Left colon (tissue), 2 donors: ENCODE measurements around the gene EHF. TPM values are rescaled to one million over a fixed set of nuclear protein-coding genes. Genes with fewer than 3 reads are reported as not detected.
A peak's percentile ranks its signal among the peaks of the same experiment; 100 is the strongest.

Experiments
- ATAC-seq: fragments of 200-7000 bp; cut with Tn5 transposase; one replicate; pipeline ENCODE4 v1.9.1; 2020; ENCODE audit warnings: mild to moderate bottlenecking, moderate library complexity
- DNase-seq, 2 donors: peaks; one replicate each; pipeline ENCODE4 v3.0.0-alpha.2; 2020
- intact Hi-C, 2 donors: fragments of 100-400 bp; cut with DNase I in 1 of 2; cut with micrococcal nuclease in 1 of 2; formaldehyde crosslinking; loops; one replicate each; pipeline versions ENCODE4 v1.11.2 to v1.14.0; 2022; cut with DNase I, micrococcal nuclease
- total RNA-seq, 2 donors: library from RNA; stranded (reverse); fragmentation: NEBNext Ultra II Directional; extraction: Animal tissue kit (Norgen Biotek cat#: 25700); gene quantifications; one replicate each; pipeline ENCODE4 v1.2.1, GENCODE V29; 2021
- donor health status: DM: no; HTN: no; CAD: no.
- donor health status: DM: yes; HTN: yes; CAD: no.

The EHF gene
- total RNA-seq, 2 donors from 2014 or later = 226 to 394 TPM

DNA sequence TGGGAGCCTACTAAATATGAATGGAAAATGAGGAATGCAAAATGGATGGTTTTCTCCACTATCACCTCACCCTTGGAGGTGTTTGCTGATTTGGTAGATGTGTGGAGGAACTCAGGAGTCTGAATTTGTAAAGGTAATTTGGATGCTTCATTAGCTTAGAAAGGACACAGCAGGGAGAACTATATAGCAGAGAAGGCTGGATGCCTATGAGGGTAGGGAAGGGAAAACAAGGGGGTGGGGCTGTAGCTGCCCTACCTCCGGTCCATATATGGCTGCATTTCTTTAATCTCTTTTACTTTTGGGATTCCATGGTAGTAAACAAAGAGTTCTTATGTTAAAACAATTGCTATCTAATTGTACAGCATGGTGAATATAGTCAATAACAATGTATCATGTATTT lies 4.8 kb upstream of the EHF start:
- no peak for ATAC-seq
- intact Hi-C loops = no loop called here
- no peak for DNase-seq

DNA sequence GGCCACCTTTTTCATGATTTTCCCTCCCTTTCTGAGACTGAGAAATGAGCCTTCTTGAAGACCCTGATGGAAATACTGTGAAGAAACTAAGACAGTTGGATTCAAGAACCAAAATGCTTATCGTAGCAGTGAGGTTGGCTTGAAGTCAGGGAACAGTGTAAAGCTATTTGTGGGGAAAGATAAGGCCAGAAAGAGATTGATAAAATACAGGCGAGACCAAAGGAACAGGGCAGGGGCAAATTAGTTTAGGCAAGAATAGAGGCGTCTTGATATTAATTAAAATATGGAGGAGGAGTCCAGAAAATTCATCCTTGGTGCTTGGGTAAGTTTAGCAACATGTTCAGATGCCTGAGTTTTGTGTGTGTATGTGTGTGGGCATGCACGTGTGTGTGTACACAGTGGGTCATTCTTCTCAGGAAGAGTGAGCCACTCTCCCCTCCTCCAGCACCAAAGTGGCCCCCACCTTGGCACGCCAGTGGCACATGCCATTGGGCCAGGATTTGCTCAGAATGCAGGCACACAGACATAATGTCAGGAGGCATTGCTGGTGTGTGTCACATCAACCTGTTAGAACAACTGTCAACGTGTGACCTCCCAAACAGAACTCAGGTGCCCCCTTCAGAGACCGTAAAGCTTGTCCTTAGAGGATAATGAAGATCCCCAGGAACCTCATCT lies 3.9 kb upstream of the EHF start:
- intact Hi-C loops = no loop called here
- ATAC-seq = no peak
- no peak for DNase-seq

DNA sequence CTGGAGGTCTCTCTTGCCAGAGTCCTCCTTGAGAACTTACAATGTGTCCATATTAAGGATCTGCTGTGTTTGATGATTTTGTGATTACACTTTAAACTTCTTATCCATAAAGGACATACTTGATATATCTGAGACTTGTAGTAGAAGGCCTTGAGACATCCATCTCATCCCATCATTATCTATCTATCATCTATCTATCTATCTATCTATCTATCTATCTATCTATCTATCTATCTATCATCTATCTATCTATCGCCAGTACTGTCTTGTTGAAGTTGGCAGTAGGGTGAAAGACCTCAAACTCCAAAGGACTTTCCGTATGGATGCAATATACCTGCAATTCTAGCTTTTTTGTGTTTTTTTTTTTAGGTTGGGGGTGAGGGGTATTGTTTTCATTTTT lies 2.5 kb upstream of the EHF start:
- DNase-seq (no peak), ATAC-seq (no peak)
- intact Hi-C loops = no loop called here

DNA sequence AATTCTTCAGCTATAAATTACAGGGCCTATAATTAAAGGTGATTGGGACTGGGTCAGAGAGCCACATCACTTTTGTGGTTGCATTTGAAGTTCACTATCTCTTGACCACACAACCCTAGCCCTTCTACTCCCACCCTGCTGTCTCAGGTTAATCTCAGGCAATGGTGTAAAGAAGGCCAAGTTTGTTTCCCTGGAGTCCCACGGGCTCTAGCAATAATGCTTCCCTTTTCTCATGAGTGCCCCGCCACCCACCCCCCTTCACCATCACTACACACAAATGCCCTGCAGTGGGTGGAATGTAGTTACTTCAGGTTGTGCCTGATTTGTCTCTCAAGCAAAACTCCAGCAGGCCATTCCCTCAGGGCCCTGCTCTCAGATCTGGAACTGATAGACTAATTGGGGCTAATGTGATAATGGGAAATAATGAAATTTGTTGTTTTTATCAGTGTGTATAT lies 1.8 kb upstream of the EHF start:
- ATAC-seq (no peak), DNase-seq (no peak)
- intact Hi-C loops = no loop called here

DNA sequence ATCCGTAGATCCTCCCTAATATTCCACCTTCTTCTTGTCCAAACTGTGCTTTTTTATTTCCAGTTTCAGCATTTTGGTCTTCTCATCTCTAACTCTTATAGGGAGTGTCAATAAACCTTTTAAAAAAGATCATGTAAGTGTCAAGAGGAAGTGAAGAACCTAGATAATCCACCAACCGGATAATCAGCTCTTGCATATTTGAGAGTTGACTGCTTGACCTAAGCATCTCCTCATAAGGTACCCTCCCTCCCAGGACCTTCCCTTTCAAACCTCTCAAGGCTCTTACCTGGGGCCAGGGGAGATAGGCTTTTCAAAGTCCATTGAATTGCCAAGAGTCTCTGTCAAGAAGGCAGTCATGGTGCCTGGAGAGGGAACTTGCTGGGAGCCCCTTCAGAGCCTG lies 691 bp upstream of the EHF start:
- DNase-seq = no peak
- ATAC-seq = no peak
- intact Hi-C loops = no loop called here

DNA sequence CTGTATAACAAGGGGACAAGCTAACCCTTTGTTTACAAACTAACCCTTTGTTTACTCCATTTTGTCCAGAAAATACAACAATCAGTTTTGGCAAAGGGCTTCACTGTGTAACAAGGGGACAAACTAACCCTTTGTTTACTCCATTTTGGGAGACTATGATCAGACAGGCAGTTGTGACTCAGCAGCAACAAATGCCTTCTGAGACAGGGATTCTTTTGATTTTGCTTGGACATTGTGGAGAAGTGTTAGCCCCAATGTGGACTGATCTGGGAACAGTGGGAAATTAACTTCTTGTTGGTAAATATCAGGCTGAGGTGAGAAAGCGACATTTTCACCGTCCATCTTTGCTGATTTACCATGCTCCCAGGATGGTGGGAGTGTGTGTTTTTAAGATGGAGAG lies 983 bp downstream of the EHF start:
- DNase-seq (no peak), ATAC-seq (no peak)
- intact Hi-C loops = no loop called here

DNA sequence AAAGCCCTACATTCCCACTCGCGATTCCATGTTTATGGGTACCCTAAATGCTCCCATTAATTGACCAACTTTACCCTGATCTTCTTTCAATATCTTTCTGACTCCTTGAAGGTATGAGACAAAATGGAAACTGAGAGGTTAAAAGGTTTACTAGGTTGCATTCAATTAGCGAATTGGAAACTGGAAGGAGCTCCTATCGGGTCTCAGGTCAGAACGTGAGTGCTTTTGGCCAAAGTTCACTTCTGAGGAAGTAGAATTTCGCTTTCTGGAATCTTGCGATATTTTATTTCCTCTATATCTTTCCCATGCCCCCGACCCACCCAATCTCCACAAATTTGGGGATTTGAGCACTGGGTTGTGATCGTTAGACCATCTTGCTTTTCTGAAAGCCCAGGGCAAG lies 2.6 kb downstream of the EHF start:
- ATAC-seq = peak; percentile 42
- no peak for DNase-seq
- intact Hi-C loops = no loop called here

DNA sequence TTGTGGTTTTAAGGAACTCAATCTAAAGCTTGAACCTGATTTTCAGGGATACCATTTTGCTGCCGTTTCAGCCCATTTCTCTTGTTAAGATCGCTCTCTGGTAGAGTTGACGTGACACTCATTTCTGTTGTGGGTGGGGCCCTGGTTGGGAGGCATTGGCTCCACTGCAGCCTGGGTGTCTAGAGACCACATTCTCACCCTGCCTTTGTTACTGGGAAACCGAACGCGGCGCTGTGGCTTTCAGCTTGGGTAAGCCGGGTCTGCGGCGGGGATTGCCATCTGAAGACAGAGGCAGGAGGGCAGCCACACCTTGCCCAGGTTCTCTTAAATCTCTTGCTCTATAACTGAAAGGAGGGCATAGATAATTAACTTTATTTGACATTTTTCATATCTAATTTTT lies 3.2 kb downstream of the EHF start:
- peak; percentile 73 to 81 for DNase-seq
- intact Hi-C loops = no loop called here
- ATAC-seq = peak; percentile 55

DNA sequence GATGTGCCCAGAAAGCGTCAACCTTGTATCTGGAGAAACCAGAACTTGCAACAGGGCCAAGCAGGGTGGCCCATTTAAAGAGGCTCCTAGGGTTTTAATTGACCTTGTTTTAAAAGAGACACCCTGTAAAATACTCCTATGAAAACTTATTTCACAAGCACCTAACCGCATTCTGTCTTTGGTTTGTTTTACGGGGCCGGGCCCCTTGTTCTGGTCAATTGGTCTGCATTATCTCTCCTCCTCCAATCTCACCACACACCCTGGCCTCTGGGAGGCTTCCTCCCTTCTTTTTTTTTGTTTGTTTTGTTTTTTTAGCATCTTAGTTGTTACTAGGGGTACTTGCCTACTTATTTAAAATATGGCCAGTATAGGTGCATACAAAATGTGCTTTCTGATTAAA lies 4.7 kb downstream of the EHF start:
- no peak for DNase-seq
- ATAC-seq = no peak
- intact Hi-C loops = no loop called here

DNA sequence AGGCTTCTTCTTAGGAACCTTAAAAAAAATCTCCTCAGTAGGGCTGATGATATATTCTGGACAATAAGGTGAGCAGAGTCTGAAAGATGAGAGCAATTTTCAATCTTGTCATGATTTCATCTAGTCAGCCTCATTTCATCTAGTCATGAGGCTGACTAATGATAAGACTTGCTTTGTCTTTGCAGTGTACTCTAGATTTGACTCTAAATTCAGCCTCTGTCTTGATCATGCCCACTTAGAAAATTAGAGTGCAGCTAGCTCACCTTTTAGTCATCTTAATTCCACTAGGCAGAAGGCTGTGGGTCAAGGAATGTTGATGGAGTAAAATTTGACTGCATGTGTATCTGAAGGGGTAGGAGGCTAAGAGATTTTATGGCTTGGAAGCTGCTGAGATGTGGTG lies 5.5 kb downstream of the EHF start:
- intact Hi-C loops = no loop called here
- no peak for ATAC-seq
- no peak for DNase-seq

DNA sequence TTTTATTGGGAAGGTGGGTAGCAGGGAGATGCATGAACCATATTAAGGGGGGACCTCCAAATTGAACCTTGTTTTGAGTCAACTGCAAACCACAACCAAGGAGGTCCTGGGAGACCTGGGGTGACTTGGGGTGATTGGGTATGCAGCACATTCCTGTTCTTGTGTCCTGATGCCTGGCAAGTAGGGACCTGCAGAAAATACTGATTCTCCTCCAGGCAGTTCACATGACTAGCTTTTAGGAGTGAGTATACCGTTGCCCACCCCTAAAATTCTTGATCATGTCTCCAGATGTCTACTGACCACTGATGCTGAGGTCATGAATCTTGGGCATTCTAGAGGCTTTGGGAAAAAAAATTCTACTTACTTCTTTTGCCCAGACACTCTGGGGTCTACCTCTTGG lies 6.3 kb downstream of the EHF start:
- DNase-seq = no peak
- ATAC-seq = no peak
- intact Hi-C loops = no loop called here

DNA sequence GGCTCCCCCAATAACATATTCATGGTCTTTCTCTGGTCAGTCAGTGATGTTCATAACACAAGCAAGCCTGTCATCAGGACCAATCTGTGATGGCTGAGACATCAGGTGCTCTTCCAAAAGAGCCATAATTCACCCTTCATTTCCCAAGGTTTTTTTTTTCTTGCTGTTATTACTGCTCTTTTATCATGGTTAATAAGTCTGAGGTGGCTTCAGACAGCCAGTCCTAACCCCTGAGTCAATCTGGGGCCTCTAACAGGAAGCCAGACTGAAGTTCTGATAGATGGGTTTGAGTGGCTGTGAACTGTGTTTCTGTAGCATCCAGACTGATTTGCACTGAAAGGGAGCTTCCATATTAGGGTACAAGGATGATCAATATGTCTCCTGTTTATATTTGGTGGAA lies 8.8 kb downstream of the EHF start:
- ATAC-seq (no peak), DNase-seq (no peak)
- intact Hi-C loops = no loop called here

DNA sequence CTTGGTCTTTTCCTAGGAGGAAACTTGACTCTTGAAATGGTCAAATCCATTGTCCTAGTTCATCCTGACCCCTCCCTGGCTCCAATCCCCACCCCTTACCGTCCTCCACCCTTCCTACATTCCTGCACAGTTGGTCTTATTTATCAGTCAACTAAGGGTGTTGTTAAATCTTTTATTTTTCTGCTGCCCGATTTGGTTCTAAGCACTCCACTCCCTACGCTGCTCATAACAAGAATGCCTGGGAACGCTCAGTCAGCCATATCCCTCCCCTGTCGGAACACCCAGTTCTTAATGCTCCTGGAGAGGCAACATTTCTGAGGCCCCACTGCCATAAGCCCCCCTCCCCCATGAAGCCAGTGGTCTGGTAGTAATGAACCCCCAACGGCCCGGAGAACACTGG lies 9.7 kb downstream of the EHF start:
- ATAC-seq (peak; percentile 43), DNase-seq (peak in 1 of 2 donors; percentile 71)
- intact Hi-C loops = no loop called here

DNA sequence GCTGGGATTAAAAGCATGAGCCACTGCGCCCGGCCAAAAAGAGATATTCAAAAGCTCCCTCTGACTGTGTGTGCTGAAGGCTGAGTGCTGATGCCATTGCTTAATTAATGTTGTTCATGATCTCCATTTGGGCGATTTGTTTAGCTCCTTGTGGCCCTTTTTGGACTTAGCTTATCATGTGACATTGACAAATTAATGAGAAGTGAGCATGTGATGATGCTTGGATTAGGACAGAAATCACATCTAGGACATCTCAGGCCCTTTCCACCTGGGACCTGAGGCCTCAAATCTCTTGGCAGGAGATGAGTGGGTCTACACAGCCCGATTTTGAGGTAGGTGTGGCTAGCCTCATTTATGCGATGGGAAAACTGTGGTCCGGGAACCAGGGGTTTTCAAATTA lies 10.4 kb downstream of the EHF start:
- DNase-seq (no peak), ATAC-seq (no peak)
- intact Hi-C loops = no loop called here

DNA sequence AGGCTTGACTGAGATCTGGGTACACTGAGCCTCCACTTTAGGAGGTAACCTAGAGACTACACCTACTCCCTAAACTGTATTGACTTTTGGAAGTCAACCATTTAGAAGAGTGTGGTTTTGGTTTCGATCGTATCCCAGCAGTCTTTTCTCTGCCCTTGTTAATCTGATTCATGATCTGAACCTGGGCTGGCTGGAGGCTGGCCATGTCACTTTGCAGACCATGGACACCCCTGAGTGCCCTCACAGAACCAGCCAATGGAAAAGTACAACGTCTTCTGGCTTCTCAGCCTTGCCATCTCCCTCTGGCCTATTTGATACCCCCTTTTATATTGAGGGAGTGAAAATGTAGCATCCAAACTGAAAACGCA lies 10.8 kb downstream of the EHF start:
- intact Hi-C loops = no loop called here
- DNase-seq (no peak), ATAC-seq (peak; percentile 41)

DNA sequence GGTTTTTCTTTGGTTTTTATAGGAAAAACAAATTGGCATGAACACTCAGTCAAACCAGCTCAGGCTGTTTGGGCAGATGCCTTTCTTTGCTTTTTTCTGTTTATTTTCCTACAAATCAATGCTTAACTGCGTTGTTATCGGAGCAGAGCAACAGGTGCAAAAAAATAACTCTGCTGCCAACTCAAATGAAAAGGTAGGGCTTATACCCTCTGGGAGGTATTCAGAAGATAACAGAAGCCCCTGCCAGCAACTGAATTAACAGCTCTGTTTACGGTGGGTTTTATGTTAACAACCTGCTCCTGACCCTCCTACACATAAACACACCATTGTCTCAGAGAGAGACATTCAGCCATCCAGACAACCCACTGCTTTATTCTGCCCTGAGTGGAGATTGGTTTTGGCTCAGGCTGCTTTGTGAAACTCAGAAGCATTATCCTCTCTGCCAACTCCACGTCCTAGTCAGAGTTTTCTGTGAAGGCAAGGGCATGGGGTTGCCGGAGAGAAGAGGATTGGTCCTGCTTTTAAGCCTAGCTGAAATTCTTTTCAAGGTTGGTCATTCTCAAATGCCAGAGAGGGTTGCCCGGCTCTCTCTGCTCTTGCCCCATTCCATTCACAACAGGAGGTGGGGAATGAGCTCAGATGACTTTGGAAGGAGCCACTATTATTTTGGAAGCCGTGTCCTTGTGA lies 11.4 kb downstream of the EHF start:
- DNase-seq (no peak), ATAC-seq (peak; percentile 5)
- intact Hi-C loops = no loop called here

DNA sequence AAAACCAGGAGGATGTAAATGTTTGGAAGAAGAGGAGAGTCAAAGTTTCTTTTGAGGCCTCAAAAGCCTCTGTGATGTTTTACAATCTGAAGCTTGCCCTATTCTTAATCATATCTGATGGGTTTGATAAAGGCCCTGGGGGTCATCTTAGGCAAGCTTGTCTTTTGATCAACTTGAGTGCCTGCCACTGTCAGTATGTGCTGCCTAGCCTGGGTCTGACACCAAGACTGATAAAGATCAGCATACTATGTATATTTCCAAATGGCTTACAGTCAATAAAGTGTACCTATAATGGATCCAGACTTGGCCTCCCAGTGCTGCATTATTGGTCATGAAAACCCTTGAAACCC lies 12.7 kb downstream of the EHF start:
- no peak for ATAC-seq

DNA sequence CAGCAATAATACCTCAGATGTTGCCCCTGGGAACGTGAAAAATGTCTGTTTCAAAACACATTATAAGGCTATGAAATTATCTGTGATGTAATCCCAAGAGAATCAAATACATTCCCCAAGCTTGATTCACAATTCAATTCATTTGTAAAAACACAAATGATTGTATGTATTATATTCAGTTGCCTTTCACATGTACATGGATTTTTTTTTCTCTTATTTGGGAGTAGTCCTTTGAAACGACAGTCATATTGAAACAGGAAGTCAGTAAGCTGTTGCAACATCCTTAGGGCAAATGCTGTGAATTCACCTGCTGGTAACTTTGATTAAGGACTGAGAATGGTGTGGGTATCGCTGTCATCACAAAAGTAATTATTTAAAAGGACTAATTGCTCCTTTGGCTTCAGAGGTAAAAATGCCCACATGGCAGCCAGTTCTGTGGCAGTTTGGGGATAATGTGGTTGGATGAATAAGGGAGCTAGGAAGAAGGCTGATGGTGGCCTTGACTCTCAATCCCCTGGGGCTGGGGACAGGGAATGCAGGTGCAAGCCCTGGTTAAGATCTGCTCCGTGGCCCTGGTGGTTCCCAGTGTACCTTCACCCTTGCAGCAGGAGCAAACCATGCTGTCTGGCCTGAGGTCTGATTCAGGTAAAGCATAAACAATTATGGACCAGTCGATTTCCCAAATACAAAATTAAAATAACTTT lies 13.2 kb downstream of the EHF start:
- DNase-seq = no peak
- intact Hi-C loops = no loop called here

More for the DNA sequence above, 12.7 kb downstream of the EHF start:
- intact Hi-C loops = no loop called here
- no peak for DNase-seq

DNA sequence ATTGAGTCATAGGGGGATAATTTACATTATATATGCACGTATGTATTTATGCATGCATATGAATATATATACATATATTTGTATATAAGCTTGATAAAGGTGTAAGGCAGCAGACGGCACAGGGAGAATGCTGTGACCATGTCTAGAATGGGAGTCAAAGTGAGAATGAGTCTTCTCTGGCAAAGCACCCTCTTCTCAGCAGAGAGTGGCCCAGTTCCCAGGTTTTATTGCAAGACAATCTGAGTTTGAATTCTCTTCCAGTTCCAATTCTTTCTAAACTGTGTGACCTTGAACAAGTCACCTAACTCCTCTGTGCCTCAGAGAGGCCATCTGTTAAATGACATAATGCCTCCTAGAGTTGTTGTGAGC lies 13.8 kb downstream of the EHF start:
- peak; percentile 3 for ATAC-seq

More for the DNA sequence above, 13.2 kb downstream of the EHF start:
- peak; percentile 33 for ATAC-seq

DNA sequence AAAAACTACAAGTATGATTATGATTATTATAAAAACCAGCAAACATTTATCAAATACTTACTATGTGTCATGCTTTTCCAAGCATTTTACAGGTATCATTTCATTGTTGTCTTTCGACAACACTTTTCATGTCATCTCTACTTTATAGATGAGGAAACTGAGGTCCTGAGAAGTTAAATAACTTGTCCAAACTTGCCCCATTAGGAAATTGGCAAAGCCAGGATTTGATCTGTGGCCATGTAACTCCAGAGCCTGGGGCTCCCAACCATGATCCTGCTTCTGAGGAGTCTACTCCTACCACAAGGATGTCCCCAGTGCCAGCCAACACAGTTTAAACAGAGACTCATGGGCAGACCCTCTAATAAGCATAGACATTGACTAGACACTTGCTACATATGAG lies 15.2 kb downstream of the EHF start:
- DNase-seq (no peak), ATAC-seq (no peak)
- intact Hi-C loops = no loop called here

More for the DNA sequence above, 13.8 kb downstream of the EHF start:
- intact Hi-C loops = no loop called here
- DNase-seq = no peak
